ENCODE measurements around the gene MPHOSPH9.

The MPHOSPH9 gene, protein sequence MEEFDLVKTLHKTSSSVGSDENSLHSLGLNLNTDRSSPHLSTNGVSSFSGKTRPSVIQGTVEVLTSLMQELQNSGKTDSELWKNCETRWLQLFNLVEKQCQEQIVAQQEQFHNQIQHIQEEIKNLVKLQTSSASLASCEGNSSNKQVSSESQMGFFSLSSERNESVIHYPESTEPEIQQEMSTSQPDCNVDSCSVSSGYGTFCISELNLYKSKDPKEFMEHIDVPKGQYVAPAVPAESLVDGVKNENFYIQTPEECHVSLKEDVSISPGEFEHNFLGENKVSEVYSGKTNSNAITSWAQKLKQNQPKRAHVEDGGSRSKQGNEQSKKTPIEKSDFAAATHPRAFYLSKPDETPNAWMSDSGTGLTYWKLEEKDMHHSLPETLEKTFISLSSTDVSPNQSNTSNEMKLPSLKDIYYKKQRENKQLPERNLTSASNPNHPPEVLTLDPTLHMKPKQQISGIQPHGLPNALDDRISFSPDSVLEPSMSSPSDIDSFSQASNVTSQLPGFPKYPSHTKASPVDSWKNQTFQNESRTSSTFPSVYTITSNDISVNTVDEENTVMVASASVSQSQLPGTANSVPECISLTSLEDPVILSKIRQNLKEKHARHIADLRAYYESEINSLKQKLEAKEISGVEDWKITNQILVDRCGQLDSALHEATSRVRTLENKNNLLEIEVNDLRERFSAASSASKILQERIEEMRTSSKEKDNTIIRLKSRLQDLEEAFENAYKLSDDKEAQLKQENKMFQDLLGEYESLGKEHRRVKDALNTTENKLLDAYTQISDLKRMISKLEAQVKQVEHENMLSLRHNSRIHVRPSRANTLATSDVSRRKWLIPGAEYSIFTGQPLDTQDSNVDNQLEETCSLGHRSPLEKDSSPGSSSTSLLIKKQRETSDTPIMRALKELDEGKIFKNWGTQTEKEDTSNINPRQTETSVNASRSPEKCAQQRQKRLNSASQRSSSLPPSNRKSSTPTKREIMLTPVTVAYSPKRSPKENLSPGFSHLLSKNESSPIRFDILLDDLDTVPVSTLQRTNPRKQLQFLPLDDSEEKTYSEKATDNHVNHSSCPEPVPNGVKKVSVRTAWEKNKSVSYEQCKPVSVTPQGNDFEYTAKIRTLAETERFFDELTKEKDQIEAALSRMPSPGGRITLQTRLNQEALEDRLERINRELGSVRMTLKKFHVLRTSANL

DNA sequence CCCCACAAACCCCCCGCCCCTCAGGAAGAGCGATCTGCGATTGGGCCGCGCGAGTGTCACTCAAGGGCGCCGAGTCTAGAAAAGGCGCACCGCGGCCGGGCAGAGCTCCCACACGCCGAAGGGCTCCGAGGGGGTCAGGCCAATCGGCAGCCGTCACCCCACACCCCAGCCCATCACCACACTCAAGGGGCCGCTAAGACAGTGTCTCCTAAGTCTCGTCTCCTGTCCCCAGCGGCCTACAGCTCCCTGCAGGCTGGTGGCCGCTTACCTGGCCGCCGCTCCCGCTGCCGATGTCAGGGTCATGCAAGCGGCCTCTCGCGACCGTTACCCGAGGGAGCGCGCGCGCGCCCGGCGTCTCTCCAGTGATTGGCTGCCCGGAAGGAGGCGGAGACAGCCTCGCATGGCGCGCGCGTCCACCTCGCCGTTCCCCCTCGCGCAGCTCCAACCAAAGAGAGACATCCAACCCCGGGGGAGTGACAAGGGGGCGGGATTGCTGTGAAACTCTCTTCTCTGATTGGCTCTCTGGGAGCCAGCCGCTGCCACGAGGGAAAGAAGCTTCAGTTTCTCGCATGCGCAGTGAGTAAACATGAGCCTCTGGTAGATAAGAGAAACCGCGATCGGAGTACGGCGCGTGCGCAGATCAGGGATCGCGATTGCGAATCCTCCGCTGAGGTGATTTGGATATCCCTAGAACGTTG is at the start of gene MPHOSPH9, which contains the start of gene MTRFR:
MPHOSPH9 (minus strand) TSS at position 335 of the 698 bp plus-strand sequence. CDS start 2,777 bp downstream, outside the sequence.
MTRFR (plus strand) TSS at position 630 of the 698 bp plus-strand sequence. CDS start 20,239 bp downstream, outside the sequence.
- peak; percentile 99 to 100 for DNase-seq

DNA sequence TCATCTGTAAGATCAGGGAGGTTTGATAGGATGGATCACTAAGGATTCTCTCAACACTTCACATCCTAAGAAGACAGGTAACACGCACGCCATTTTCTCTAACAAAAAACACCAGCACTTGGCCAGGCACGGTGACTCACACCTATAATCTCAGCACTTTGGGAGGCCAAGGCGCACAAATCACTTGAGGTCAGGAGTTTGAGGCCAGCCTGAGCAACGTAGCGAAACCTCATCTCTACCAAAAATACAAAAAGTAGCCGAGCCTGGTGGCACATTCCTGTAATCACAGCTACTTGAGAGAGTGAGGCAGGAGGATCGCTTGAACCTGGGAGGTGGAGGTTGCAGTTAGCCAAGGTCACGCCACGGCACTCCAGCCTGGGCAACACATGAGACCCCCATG is 49.2 kb upstream of the MPHOSPH9 start:
- no peak for DNase-seq

DNA sequence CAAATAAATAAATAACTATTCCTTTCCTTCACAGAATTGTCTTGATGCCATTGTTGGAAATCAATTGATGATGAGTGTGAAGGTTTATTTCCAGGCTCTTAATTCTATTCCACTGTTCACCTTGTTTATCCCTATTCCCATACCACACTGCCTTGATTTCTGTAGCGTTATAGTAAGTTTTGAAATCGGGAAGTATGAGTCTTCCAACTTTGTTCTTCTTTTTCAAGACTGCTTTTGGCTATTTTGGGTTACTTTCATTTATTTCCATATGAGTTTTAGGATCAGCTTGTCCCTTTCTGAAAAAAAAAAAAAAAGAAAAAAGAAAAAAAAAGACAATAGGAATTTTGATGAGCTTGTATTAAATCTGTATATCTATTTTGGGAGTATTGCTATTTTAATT is 48.0 kb upstream of the MPHOSPH9 start:
- DNase-seq: peak in 1 of 2 donors; percentile 40

DNA sequence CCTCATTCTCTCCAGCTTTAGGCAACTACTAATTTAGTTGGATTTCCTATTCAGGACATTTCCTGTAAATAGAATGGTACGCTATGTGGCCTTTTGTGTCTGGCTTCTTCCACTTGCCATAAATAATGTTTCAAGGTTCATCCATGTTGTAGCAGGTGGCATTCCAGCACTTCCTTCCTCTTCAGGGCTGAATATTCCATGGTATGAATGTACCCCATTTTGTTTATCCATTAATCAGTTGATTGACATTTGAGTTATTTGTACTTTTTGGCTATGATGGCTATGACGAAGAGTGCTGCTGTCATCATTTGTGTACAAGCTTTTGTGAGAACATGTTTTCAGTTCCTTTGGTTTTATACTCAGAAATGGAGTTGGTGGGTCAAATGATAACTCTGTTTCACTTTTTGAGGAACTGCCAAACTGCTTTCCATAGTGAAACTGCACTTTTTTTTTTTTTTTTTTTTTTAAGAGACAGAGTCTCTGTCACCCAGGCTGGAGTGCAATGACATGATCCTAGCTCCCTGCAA is 45.2 kb upstream of the MPHOSPH9 start:
- peak; percentile 65 to 72 for DNase-seq

DNA sequence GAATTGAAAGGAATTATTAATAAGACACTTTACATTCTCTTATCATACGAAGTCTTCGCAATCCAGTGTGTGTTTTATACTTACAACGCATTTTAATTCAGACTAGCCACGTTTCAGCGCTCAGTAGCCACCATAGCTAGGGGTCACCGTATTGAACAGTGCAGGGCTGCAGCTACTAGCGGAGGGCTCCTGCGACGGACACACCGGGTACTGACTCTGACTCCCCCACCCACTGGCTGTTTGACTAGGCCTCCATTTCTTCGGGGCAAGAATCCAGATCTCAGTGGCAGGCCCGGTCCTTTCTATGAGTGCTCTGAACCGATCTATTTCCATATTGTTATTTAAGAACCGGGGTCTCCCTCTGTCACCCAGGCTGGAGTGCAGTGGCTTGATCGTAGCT is 40.2 kb upstream of the MPHOSPH9 start:
- no peak for DNase-seq

DNA sequence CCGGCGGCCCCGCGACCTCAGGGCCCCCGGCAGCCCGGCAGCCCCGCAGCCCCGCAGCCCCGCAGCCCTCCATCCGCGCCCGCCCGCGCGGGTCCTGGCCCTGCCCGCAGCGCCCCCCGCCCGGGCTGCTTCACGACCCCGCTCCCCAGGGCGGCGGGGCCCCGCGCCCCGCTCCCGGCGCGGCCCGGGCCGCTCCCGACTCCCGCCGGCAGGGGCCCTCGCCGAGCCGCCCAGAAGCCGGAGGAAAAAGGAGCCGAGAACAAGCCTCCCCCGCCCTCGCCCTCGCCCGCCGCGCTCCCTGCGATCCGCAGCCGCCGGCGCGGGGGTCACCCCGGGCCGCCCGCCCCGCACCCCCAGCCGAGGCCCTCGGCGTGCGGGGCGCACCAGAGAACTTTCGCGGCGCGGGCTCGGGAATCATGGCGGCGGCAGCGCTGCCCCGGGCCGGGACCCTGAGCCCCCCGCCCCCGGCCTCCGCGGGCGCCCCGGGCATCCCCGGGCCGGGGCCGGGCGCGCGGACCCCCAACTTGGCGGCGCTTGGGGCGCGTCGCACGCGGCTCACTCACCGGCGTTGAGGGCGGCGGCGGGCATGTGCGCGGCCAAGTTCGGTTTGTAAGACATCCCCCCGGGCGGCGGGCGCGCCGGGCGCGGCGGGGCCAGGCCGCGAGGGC is 38.2 kb upstream of the MPHOSPH9 start:
- peak; percentile 45 to 68 for DNase-seq

DNA sequence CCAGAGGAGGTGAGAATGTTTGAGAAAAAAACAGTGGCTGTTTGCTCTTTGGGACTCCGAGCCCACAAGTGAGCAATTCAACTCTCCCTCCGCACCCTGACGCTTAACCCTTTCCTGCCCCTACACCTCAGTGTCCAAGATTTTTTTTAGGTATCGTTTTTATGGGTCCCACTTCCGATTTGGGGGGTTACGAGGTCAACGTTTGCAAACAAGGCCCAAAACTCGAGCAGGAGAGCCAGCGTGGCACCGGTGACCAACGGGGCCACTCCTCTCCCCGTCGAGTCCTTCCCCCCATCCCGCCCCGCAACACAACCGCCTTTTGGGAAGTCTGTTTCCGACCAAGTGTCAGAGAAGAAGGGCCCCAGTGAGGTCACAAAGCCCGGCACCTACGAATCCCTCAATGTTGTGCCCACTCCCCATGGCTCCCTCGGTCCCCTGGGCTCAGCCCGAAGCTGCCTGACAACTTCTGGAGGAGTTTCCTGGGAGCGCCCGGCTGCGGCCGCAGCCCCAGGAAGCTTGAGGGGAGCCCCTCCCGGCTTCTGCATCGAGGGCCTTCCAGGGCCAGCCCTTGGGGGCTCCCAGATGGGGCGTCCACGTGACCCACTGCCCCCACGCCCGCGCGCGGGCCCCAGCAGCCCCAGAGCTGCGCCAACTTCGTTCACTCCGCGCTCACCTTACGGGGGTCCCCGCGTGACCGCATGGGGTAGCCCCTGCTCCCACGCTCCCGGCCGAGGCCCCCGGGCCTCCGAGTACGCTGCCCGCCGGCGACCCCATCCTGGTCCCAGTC is 37.5 kb upstream of the MPHOSPH9 start:
- peak; percentile 22 to 38 for DNase-seq

DNA sequence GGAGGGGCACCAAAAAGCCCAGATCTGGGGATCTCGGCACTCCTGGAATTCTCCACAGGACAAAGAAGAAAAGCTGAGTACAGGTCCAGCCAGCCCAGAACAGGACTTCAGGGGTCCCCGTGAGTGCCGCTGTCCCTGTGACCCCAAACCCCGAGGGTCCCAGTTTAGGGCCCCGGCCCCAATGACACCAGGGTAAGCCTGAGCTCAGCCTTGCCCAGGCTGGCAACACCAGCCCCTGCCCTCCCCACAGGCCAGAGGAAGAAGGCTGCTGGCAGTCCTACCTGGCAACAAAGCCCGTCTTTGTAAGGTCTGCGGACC is 36.9 kb upstream of the MPHOSPH9 start:
- DNase-seq: no peak

DNA sequence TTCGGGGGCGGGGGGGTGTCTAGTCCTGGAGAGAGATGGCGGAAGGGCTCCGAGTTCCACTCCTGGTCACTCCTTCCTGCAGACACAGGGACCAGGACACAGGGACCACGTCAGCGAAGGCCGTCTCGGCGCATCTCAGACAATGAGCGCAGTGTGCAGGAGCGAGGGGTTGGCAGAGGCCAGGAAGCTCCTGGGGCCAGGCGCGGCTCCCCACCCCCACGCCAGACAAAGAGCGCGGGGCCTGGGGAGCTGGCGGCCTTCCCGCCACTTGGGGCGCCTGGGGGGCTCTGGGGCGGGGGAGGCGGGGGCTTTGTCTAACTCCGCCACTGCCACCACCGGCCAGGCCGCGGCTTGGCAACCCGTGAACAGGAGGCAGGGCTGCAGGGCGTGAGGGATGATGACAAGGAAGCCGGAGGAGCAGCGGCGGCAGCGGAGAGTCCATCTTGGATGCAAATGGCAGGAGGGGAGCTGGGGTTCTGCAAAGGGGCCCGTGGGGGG is 36.5 kb upstream of the MPHOSPH9 start:
- DNase-seq: peak in 1 of 2 donors; percentile 18

DNA sequence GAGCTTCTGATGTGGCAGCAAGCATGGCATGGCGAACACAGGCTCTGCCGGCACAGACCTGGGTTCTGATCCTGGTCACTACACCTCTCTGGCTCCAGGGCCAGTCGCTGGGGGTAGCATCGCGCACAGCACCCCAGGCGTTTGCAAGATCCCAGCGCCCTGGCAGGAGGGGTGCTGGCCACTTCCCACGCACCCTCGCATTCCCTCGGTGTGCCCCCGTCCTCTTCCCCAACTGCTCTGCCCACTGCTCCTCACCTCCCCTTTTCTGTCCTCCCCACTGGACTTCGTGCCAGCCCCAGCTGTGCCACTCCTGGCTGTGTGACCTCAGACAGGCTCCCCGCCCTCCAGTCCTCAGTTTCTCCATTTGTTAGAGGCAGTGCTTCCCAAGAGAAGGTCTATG is 35.9 kb upstream of the MPHOSPH9 start:
- DNase-seq: no peak

DNA sequence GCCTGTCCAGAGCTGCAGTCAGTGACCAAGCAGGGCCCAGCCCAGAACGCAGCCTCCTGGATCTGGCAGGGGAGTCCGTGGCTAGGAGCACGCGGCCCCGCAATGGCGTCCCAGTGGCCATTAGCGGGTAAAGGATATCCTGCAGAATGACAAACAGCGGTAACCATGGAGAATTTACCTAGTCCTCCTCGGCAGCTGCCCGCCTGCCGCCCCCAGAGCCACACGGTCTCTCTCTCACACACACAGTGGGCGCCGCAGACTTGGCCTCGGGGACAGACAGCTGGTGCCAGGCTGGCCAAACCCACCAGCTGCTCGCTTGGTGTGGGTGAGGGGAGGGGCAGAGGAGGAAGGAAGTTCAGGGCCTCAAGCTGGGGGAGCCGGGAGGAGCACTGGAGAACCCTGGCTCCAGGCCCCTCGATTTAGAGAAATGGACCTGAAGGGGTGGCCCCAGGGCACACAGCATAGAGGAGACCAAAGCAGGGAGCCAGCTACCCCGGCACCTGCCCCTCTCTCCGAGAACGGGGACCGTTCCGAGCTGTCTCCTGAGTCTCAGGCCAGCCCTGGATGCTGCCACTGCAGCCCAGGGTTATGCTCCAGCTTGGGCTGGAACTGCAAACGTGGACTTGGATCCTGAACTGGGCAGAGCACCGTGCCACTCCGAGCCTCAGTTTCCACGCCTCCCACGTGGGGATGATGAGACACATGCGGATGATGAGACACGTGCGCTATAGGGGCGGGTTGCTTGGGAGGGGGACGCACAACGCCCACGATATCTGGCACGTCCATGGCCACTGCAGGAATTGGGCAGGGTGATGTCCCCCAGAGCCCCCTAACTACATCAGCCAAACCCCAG is 35.3 kb upstream of the MPHOSPH9 start:
- peak in 1 of 2 donors; percentile 35 for DNase-seq

DNA sequence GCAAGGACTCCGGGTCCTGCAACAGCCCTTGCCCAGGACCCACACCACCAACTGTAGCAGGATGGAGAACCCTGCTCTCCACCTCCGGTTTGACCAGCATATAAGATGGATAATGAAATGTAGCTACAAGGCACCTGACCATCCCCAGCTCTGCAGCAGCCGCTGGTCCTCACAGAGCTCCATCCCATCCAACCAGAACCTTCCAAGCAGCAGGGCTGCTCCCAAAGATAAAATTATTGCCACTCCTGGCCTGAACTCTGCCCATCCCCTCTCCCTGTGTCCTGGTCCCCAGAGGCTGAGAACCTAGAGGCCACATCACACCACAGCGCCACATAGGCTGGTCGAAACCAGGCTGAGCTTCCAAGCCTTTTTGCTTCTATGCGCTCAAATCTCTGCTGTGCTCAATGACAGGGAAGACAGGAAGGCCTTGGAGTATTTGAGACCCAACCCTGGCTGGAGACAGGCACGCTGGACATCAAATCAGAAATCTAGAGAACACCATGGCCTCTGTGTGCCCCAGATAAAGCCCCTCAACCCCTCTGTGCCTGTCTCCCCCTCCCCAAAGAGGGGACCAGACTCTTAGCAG is 34.5 kb upstream of the MPHOSPH9 start:
- DNase-seq: no peak

DNA sequence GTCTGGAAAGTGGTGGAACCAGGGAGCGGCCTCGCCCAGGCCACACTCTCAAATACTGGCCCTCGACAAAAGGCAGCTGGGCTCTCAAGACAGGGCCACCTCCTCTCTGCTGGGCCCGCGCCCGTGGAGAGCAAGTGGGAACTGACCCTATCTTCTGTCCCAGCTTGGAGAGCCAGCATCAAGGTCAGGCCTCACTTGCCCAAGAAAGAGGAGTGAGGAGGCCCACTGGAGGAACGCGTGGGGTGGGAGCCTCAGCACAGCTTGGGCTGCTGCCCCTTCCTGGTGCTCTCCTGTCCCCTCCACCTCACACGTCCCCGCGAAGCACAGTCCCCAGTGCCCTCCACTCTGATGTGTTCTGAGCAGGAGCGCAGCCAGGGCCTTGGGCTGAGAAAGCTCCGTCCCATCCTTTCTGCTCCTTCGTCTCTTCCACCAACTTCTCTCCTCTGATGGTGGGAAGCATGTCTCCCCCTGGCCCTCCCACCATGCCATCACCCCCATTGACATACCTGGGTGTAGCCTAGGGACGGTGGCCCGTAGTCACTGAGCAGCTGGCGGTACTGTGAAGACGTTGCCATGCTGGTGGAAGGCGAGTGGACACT is 33.8 kb upstream of the MPHOSPH9 start:
- DNase-seq: no peak

DNA sequence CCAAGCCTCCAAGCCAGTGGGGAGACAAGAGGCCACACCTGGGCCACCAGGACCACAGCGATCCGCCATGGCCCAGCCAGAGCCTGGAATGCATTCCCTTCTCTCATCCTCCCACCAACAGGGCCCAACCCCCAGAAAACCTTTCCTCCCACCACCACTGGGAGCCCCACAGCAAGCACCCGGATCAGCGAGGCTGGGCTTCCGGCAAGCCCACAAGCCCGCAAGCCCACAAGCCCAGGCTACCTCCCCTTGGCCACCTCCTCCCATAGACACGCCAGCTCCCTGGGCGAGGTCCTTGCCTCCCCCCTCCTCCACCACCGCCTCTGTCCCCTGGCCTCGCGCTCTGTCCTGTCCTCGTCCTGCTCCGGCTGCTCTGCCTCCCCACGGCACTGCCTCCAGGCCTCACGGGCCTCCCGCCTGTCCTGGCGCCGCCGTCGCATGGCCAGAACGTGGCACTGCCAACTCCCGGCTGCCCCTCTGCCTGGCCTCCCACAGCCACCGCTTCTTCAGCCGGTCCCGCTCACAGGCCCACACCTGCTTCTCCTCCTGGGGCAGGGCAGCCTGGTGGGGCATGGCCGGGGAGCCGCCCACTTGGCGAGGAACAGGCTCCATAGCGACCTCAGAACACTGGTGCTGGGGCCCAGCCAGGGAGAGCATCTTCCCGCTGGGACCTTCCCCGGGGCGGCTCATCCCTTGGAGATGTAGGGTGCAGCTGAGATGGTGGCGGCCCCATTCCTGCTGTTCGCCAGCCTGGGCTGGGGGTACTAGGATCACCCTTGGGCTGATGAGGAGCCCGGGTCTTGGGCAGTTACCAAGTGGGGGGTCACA is 33.1 kb upstream of the MPHOSPH9 start:
- DNase-seq: no peak

DNA sequence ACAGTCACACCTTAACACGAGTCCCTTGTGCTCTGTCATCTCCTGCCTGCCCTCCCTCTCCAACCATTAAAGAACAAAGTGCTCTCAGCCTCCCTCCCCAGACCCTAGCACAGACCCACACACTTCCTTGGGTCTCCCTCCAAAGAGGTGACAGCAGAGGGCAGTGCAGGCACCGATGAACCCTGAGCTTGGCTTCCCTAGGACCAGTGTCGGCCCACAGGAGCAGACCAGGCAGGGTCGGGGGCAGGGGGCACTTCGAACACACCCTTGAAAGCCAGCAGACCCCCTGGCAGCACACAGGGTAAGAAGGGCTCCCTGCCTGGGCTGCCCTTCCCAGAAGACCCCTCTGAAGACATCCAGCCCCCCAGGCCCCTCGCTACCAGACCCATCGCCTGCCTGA is 31.7 kb upstream of the MPHOSPH9 start:
- no peak for DNase-seq

DNA sequence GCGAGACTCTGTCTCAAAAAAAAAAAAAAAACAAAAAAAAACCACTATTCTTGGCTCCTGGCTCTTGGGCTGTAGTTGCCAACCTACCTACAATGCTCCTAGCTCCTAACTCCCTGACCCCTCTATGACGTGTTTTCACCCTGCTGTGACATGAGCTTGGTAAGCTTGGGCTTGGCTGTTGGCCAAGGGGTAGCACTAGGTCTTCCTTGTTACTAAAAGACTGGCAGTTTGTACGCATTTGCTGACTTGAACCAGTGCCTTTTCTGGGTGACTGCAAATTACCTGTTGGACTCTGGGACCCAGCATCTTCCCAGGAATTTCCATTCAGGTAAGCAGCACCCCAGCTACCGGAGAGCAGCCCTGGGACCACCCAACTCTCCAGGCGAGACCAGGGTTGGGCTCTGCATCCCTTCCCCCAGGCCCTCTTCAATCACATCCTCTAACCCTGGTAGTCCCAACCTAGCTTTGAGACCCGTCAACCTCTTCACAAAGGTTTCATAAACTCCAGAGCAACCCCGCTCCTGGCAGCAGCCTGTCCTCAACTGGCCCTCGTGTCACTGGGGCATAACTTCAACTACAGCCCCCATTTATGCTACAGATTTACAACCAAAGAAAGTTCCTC is 30.4 kb upstream of the MPHOSPH9 start:
- DNase-seq: no peak

DNA sequence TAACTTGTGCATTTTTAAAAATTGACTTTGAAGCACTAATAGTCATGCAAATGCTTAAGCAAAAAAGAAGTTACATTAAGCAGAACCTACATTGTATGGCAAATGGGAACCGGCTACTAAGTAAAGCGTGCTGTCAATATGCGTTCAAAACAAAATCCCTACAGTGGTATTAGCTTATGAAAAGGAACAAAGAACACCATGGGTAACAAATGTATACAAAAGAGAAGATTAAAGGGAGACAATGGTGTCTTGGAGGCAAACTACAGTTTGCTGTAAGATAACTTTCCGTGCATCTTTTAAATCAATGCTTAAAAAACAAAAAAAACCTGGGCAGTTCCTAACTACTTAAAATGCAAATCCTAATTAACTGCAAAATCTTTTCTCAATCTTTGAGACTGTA is 28.3 kb upstream of the MPHOSPH9 start:
- DNase-seq: no peak
